ENCODE results near the gene ACOT12.

DNA sequence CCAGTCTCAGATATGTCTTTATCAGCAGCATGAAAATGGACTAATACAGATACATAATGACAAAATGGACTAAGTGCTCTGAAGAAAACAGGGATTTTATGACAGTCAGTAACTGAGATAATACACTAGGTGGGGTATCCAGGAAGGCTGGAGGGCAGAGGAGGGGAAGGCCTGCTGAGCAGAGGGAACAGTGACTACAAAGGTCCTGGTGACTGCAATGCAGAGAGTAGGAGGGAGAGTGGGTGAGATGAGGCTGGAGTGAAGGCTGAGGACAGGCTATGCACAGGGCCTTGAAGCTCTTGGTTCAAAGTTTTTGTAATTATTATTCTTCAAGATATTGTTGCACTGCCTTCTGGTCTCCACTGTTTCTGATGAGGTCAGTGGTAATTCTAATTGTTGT lies 4.9 kb downstream of the ACOT12 start:
- TF ChIP-seq POLR2A (IDR thresholded peaks at IDR 0.05; ENCODE audit: low read depth, low read length): no peak
- TF ChIP-seq, protein P1, sequence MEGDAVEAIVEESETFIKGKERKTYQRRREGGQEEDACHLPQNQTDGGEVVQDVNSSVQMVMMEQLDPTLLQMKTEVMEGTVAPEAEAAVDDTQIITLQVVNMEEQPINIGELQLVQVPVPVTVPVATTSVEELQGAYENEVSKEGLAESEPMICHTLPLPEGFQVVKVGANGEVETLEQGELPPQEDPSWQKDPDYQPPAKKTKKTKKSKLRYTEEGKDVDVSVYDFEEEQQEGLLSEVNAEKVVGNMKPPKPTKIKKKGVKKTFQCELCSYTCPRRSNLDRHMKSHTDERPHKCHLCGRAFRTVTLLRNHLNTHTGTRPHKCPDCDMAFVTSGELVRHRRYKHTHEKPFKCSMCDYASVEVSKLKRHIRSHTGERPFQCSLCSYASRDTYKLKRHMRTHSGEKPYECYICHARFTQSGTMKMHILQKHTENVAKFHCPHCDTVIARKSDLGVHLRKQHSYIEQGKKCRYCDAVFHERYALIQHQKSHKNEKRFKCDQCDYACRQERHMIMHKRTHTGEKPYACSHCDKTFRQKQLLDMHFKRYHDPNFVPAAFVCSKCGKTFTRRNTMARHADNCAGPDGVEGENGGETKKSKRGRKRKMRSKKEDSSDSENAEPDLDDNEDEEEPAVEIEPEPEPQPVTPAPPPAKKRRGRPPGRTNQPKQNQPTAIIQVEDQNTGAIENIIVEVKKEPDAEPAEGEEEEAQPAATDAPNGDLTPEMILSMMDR (IDR thresholded peaks at IDR 0.05; ENCODE audit: extremely low read depth in 1 of 2, insufficient read depth in 1 of 2, low read depth in 1 of 2, low read length in 2 of 2): no peak
- TF ChIP-seq POLR2AphosphoS5 (IDR thresholded peaks at IDR 0.05; ENCODE audit: insufficient read depth, low read depth, low read length): no peak
